GM19193 (cell line): Measurements from ENCODE around the gene INPP5B.

Experiments used
- POLR2A ChIP-seq: IDR thresholded peaks from 4 replicates; pipeline ENCODE4 v1.6.1; 2011; ENCODE audit not compliant: insufficient read depth, insufficient read length; ENCODE audit errors: extremely low read depth

INPP5B gene

GRCh38 chr1:37860346-37860666, 86.5 kb downstream of the INPP5B start:
- TF ChIP-seq POLR2A: no peak

GRCh38 chr1:37859507-37860345, 87.1 kb downstream of the INPP5B start, which contains the start of gene MTF1:
MTF1 (minus strand) TSS chr1:37859592; CDS start chr1:37857658, 1,934 bp downstream.
- TF ChIP-seq POLR2A: peak; percentile 79

GRCh38 chr1:37858931-37859506, 87.8 kb downstream of the INPP5B start:
- no peak for TF ChIP-seq POLR2A

GRCh38 chr1:37854406-37854805, 92.4 kb downstream of the INPP5B start:
- no peak for TF ChIP-seq POLR2A

- TF ChIP-seq POLR2A: no peak
Observed at GRCh38 chr1:37853157-37853556, 93.7 kb downstream of the INPP5B start.

- no peak for TF ChIP-seq POLR2A
Observed at GRCh38 chr1:37851782-37852210, 95.1 kb downstream of the INPP5B start.

- TF ChIP-seq POLR2A: no peak
Observed at GRCh38 chr1:37851262-37851661, 95.6 kb downstream of the INPP5B start.

GRCh38 chr1:37850352-37850955, 96.4 kb downstream of the INPP5B start:
- no peak for TF ChIP-seq POLR2A

- no peak for TF ChIP-seq POLR2A
Observed at GRCh38 chr1:37849480-37849879, 97.4 kb downstream of the INPP5B start.

GRCh38 chr1:37846647-37847339, 100.1 kb downstream of the INPP5B start:
- no peak for TF ChIP-seq POLR2A

- no peak for TF ChIP-seq POLR2A
Observed at GRCh38 chr1:37845786-37846185, 101.1 kb downstream of the INPP5B start.

- no peak for TF ChIP-seq POLR2A
Observed at GRCh38 chr1:37845049-37845646, 101.7 kb downstream of the INPP5B start.

GRCh38 chr1:37844536-37844935, 102.3 kb downstream of the INPP5B start:
- no peak for TF ChIP-seq POLR2A

- no peak for TF ChIP-seq POLR2A
Observed at GRCh38 chr1:37841652-37842051, 105.2 kb downstream of the INPP5B start.

GRCh38 chr1:37840711-37841110, 106.1 kb downstream of the INPP5B start:
- TF ChIP-seq POLR2A: no peak
